Astrocyte of the cerebellum (primary cell): ENCODE data around the gene SMURF2.
"Not testable (repeated sequence)": the region's sequence is repeated elsewhere in the genome, so short reads cannot be mapped to it uniquely, and the experiment has no call there.

Experiments used
- DNase-seq: peaks from one replicate; pipeline ENCODE4 v3.0.0-alpha.2; 2011; ENCODE audit warnings: low read depth
- H3K4me3 ChIP-seq: 2 replicates; pipeline ENCODE4 v1.5.1; 2011; ENCODE audit warnings: mild to moderate bottlenecking, low read depth, low read length, moderate library complexity
- in situ Hi-C: cut with HindIII; loops from 2 replicates; pipeline ENCODE4 v1.10.0; 2017; ENCODE audit warnings: low sequenced_read_pairs
- TF ChIP-seq, protein P1 (sequence below): IDR thresholded peaks from 2 replicates; pipeline ENCODE4 v1.5.1; 2012; ENCODE audit warnings: low read length, low read depth, moderate library complexity, mild to moderate bottlenecking; ENCODE audit errors: missing control alignments

The SMURF2 gene

DNA sequence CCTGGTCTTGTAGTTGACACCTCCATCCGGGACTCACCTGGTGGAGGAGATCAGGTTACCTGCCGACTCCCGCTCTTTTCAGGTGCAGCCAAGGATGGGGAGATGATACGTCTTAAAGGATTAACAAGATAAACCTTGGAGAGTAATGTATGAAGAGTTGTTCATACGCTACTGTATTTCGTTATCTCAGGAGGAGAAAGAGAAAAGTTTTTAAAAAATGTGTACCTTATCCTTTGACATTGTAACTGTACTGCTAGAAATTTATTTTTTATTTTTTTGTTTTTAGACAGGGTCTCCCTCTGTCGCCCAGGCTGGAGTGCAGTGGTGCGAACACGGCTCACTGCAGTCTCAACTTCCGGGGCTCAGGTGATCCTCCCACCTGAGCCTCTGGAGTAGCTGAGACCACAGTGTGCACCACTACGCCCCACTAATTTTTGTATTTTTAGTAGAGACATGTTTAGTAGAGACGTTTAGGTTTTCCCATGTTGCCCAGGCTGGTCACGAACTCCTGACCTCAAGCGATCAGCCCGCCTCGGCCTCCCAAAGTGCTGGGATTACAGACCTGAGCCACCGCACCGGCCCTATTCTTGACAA lies 764 bp upstream of the SMURF2 start:
- peak overlapping the region; percentile 66 for H3K4me3 ChIP-seq
- in situ Hi-C loops, result no loop called here
- TF ChIP-seq, protein P1, sequence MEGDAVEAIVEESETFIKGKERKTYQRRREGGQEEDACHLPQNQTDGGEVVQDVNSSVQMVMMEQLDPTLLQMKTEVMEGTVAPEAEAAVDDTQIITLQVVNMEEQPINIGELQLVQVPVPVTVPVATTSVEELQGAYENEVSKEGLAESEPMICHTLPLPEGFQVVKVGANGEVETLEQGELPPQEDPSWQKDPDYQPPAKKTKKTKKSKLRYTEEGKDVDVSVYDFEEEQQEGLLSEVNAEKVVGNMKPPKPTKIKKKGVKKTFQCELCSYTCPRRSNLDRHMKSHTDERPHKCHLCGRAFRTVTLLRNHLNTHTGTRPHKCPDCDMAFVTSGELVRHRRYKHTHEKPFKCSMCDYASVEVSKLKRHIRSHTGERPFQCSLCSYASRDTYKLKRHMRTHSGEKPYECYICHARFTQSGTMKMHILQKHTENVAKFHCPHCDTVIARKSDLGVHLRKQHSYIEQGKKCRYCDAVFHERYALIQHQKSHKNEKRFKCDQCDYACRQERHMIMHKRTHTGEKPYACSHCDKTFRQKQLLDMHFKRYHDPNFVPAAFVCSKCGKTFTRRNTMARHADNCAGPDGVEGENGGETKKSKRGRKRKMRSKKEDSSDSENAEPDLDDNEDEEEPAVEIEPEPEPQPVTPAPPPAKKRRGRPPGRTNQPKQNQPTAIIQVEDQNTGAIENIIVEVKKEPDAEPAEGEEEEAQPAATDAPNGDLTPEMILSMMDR, result no peak
- DNase-seq, result no peak

DNA sequence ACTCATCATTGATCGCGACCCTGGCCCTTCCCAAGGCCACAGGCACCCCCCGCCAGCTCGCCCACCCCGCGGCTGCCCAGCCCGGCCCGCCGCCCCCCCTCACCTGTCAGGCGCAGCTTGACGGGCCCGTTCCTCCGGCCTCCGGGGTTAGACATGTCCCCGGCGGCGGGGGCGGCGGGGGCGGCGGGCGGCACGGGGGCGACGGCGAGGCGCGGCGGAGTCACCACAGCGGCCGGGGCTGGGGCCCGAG lies 456 bp downstream of the SMURF2 start:
- in situ Hi-C loops, result no loop called here
- H3K4me3 ChIP-seq, result peak overlapping the region; percentile 66
- TF ChIP-seq, protein P1, result no peak
- DNase-seq, result no peak

DNA sequence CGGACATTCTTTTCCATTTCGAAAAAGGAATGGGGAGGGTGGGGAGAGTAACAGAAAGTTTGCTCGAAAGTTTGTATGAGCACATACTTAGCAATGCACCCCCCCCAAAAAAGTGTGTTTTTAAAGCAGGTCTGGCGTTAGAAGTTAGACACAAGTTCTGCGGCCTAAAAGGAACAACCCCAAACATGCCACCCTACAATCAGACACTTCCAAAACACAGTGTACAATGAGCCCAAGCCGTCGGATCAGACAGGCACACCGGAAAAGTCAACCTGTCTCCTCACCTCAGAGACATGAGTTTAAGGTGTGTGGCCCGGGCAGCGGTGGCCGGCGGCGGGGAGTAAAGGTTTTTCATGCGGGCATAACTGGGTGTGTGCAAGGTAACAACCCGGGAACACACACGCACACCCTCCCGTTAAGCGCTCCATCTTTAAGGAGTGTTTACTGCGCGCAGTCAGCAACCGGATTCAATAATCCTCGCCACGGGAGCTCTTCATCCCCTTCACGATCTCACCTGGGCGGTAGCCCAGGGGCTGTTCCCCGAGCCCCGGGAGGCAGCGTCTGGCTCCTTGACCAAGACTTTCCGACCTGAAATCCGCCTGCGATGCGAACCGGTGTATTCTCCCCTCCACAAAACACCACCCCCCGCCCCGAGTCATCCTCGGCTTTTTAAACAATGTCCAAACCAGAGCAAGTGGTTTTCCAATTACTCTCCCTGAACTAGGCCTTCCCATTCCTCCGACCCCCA lies 955 bp downstream of the SMURF2 start:
- in situ Hi-C loops, DNase-seq: not testable (repeated sequence)
- H3K4me3 ChIP-seq, result peak overlapping the region; percentile 66

DNA sequence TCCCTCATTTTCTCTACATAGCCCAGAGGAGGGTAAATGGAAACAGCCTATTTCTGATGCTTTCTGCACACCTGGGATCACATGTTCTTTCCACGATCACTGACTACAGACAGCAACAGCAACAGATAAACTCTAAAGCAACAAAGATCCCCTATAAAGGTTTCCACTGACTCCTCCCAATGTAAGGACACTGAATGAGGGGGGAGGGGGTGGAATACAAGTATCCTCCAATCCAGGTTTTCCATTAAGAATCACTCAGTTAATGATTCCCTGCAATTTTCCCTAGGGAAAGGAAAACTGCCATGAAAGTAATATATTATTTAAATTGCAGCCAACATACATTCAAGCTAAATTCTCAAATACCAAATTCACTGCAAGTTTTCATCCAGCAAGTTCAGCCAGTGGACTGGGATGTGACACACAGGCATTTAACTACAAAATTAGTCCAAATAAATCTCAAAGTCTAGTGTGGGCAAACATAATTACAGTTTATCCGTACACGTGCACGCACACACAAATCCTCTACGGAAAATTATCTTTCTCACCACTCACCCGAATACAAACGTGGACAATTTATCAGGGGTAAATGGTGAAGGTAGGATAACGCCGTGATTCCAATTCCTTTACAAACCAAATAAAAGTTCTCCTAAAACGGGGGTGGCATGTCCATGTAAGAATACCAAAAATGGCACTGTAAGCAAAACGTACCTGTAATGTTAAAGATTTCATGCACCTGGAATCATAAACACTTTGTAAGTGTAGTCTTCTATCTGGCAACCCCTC lies 1.7 kb downstream of the SMURF2 start:
- DNase-seq, in situ Hi-C loops: not testable (repeated sequence)
- peak overlapping the region; percentile 66 for H3K4me3 ChIP-seq

DNA sequence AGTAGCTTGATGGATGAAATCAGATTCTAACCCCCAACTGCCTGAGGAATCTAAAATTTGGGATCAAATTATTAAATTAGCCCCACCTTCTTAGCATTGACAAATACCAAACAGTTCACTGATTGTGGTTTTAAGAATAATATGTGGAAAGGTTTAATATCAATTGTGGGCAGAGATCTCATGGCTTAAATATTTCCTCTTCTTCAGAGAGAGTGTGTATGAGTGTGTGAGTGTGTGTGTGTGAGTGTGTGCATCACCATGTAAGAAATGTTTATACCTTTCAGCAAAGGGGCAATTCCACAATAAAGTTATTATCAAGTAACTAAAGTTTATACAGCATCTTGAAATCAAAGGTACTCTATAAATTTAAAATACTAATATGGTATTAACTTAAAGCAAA lies 3.2 kb downstream of the SMURF2 start:
- DNase-seq, result peak; percentile 75
- in situ Hi-C loops, result loop anchor here (5.0 kb wide), 1 partner anchor 83 kb away; no protein-coding TSS in a partner anchor
- TF ChIP-seq, protein P1, result no peak
- H3K4me3 ChIP-seq, result no peak overlapping the region

DNA sequence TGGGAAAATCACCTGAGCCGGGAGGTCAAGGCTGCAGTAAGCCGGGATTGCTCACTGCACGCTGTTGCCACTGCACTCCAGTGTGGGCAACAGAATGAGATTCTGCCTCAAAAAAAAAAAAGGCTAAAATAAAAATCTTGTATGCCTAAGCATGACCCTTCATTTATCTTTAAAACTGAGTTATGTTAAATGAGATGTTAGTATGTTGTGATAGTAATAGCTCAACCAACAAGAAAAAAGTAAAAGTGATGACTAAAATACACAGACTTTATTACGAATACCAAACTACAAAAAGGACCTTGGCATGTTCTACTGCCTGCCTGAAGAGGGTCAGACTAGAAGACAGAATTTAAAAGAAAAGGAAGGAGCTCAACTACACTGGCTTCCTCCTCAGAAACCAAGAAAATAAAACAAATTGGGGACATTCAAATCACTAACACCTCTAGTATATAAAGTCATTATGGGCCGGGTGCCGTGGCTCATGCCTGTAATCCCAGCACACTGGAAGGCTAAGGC lies 4.4 kb downstream of the SMURF2 start:
- in situ Hi-C loops, result loop anchor here (5.0 kb wide), 1 partner anchor 85 kb away; no protein-coding TSS in a partner anchor
- no peak overlapping the region for H3K4me3 ChIP-seq

DNA sequence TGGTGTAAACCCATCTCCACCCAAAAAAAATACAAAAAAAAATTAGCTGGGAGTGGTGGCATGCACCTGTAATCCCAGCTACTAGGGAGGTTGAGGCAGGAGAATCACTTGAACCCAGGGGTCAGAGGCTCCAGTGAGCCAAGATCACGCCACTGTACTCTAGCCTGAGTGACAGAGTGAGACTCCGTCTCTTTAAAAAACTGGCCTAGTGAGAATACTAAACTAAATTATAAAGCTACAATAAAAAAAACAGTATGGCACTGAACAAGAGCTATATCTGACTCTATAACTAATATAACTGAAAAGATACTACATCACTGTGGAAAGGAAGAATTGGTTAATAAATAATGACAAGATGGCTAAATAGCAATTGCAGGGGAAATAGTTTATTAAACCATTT lies 6.4 kb downstream of the SMURF2 start:
- DNase-seq, result no peak
- in situ Hi-C loops, result loop anchor here (5.0 kb wide), 1 partner anchor 87 kb away; no protein-coding TSS in a partner anchor
- TF ChIP-seq, protein P1, result no peak
- no peak overlapping the region for H3K4me3 ChIP-seq

More for the DNA sequence above, 4.4 kb downstream of the SMURF2 start:
- DNase-seq, result no peak
- TF ChIP-seq, protein P1, result no peak
